HepG2 (cell line): ENCODE results near the gene SLC48A1. TPM values are rescaled to one million over a fixed set of nuclear protein-coding genes. Genes with fewer than 3 reads are reported as not detected.
A peak's percentile ranks its signal among the peaks of the same experiment; 100 is the strongest.

ENCODE experiments used
- CEBPG ChIP-seq: IDR thresholded peaks from 2 replicates; pipeline ENCODE4 v1.6.1; 2016
- ETV6 ChIP-seq: sonication (generic); formaldehyde crosslinking; conservative IDR thresholded peaks from 2 replicates; pipeline ENCODE4 v1.4.0; 2020; ENCODE audit warnings: missing genetic modification reagents
- GTF3A ChIP-seq: sonication (generic); formaldehyde crosslinking; conservative IDR thresholded peaks from 2 replicates; pipeline ENCODE4 v1.4.0; 2020; ENCODE audit warnings: mild to moderate bottlenecking, missing genetic modification reagents
- LCORL ChIP-seq, 2 experiments: fragments of 450-650 bp in 1 of 2; sonication (generic) in 1 of 2; formaldehyde crosslinking in 1 of 2; IDR thresholded peaks; 2 replicates each; pipeline versions ENCODE4 v1.5.0 to v1.6.1; 2017 to 2020; ENCODE audit warnings: antibody characterized with exemption in 1 of 2, missing genetic modification reagents in 1 of 2
- MIXL1 ChIP-seq: IDR thresholded peaks from 2 replicates; pipeline ENCODE4 v1.6.1; 2016
- NFYB ChIP-seq: sonication (generic); formaldehyde crosslinking; IDR thresholded peaks from 2 replicates; pipeline ENCODE4 v1.4.0; 2020; ENCODE audit warnings: missing genetic modification reagents
- RXRA ChIP-seq: sonication (generic); formaldehyde crosslinking; IDR thresholded peaks from 2 replicates; pipeline ENCODE4 v1.5.1; 2020; ENCODE audit warnings: missing genetic modification reagents
- SMARCC2 ChIP-seq: fragments of 450-650 bp; IDR thresholded peaks from 2 replicates; pipeline ENCODE4 v1.6.1; 2017; ENCODE audit warnings: antibody characterized with exemption, mild to moderate bottlenecking
- TFAP4 ChIP-seq: sonication (generic); IDR thresholded peaks from 2 replicates; pipeline ENCODE4 v1.6.1; 2016; ENCODE audit warnings: low read depth, borderline replicate concordance
- U2AF2 ChIP-seq: fragments of 200-400 bp; formaldehyde crosslinking; IDR thresholded peaks from 2 replicates; pipeline ENCODE4 v1.6.1; 2017; ENCODE audit warnings: low read depth, mild to moderate bottlenecking, low read length
- WIZ ChIP-seq: sonication (generic); formaldehyde crosslinking; IDR thresholded peaks from 2 replicates; pipeline ENCODE4 v1.5.1; 2020; ENCODE audit warnings: mild to moderate bottlenecking, missing genetic modification reagents
- ZFAT ChIP-seq: sonication (generic); formaldehyde crosslinking; conservative IDR thresholded peaks from 2 replicates; pipeline ENCODE4 v1.8.1; 2023; ENCODE audit warnings: missing genetic modification reagents, inconsistent platforms
- ZNF274 ChIP-seq: sonication (generic); formaldehyde crosslinking; IDR thresholded peaks from 2 replicates; pipeline ENCODE4 v1.5.1; 2020; ENCODE audit warnings: mild to moderate bottlenecking, missing genetic modification reagents
- ZNF33B ChIP-seq: sonication (generic); formaldehyde crosslinking; IDR thresholded peaks from 2 replicates; pipeline ENCODE4 v1.5.1; 2020; ENCODE audit warnings: mild to moderate bottlenecking, missing genetic modification reagents
- ZNF512B ChIP-seq: sonication (generic); formaldehyde crosslinking; IDR thresholded peaks from 2 replicates; pipeline ENCODE4 v1.5.1; 2020; ENCODE audit warnings: missing genetic modification reagents, mild to moderate bottlenecking, borderline replicate concordance
- ZNF792 ChIP-seq: IDR thresholded peaks from 2 replicates; pipeline ENCODE4 v1.6.1; 2016
- polyA plus RNA-seq, 8 experiments: library from polyadenylated mRNA; depleted of rRNA in 3 of 8; stranded (reverse) in 7 of 8; unstranded in 1 of 8; fragments of >200 nt; fragmentation: Illumina TruSeq in 4 of 8; extraction: Trizol in 4 of 8; gene quantifications; 2 replicates each; pipeline versions ENCODE4 v1.2.1 to v1.2.3, GENCODE V29; 2011 to 2016; ENCODE audit warnings: low read depth in 4 of 8, missing spikeins in 1 of 8, mixed read lengths in 1 of 8; ENCODE audit not compliant: insufficient read depth in 1 of 8
- total RNA-seq, 5 experiments: library from RNA; depleted of rRNA; stranded (reverse); fragments of >200 nt; fragmentation: Illumina TruSeq; extraction: Trizol; gene quantifications; 2 replicates each; pipeline ENCODE4 v1.2.3, GENCODE V29; 2016; ENCODE audit warnings: low read depth in 1 of 5
- TF ChIP-seq, protein P1 (sequence below): sonication (generic); formaldehyde crosslinking; IDR thresholded peaks from 2 replicates; pipeline ENCODE4 v1.5.0; 2020; ENCODE audit warnings: missing genetic modification reagents
- TF ChIP-seq, protein P2 (sequence below): sonication (generic); formaldehyde crosslinking; IDR thresholded peaks from 2 replicates; pipeline ENCODE4 v1.8.0; 2022; ENCODE audit warnings: low read depth, missing genetic modification reagents
- TF ChIP-seq, protein P3 (sequence below): sonication (generic); formaldehyde crosslinking; IDR thresholded peaks from 2 replicates; pipeline ENCODE4; 2020; ENCODE audit warnings: missing genetic modification reagents, mild to moderate bottlenecking, borderline replicate concordance
- TF ChIP-seq, protein P4 (sequence below): sonication (generic); formaldehyde crosslinking; IDR thresholded peaks from 2 replicates; pipeline ENCODE4 v1.9.0; 2022; ENCODE audit warnings: low read depth, missing genetic modification reagents

Gene SLC48A1
- total and polyA plus RNA-seq, 2 of the 13 experiments (the other 11 are each of a cell fraction or from before 2014, with no cell fraction given): 2.2 to 3.7 TPM

- TF ChIP-seq ZNF512B (no peak), MIXL1 (no peak), ZNF274 (no peak), SMARCC2 (no peak), ZNF792 (CRISPR knock-in tag) (no peak), RXRA (CRISPR knock-in tag) (no peak), ZFAT (no peak), TFAP4 (no peak), CEBPG (CRISPR knock-in tag) (no peak), WIZ (CRISPR knock-in tag) (no peak), ETV6 (CRISPR knock-in tag) (no peak), ZNF33B (CRISPR knock-in tag) (no peak), LCORL (IDR thresholded peaks at IDR 0.05) (no peak), LCORL (CRISPR knock-in tag; IDR thresholded peaks at IDR 0.05) (peak; percentile 87), NFYB (CRISPR knock-in tag) (no peak), U2AF2 (no peak), GTF3A (CRISPR knock-in tag) (no peak)
- TF ChIP-seq, protein P1, sequence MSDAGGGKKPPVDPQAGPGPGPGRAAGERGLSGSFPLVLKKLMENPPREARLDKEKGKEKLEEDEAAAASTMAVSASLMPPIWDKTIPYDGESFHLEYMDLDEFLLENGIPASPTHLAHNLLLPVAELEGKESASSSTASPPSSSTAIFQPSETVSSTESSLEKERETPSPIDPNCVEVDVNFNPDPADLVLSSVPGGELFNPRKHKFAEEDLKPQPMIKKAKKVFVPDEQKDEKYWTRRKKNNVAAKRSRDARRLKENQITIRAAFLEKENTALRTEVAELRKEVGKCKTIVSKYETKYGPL (CRISPR knock-in tag): no peak
- TF ChIP-seq, protein P2, sequence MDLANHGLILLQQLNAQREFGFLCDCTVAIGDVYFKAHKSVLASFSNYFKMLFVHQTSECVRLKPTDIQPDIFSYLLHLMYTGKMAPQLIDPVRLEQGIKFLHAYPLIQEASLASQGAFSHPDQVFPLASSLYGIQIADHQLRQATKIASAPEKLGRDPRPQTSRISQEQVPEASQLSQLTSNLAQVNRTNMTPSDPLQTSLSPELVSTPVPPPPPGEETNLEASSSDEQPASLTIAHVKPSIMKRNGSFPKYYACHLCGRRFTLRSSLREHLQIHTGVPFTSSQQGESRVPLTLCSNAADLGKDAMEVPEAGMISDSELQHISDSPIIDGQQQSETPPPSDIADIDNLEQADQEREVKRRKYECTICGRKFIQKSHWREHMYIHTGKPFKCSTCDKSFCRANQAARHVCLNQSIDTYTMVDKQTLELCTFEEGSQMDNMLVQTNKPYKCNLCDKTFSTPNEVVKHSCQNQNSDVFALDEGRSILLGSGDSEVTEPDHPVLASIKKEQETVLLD (CRISPR knock-in tag): peak; percentile 64; the same call in 1 of the 2 replicates
- TF ChIP-seq, protein P3, sequence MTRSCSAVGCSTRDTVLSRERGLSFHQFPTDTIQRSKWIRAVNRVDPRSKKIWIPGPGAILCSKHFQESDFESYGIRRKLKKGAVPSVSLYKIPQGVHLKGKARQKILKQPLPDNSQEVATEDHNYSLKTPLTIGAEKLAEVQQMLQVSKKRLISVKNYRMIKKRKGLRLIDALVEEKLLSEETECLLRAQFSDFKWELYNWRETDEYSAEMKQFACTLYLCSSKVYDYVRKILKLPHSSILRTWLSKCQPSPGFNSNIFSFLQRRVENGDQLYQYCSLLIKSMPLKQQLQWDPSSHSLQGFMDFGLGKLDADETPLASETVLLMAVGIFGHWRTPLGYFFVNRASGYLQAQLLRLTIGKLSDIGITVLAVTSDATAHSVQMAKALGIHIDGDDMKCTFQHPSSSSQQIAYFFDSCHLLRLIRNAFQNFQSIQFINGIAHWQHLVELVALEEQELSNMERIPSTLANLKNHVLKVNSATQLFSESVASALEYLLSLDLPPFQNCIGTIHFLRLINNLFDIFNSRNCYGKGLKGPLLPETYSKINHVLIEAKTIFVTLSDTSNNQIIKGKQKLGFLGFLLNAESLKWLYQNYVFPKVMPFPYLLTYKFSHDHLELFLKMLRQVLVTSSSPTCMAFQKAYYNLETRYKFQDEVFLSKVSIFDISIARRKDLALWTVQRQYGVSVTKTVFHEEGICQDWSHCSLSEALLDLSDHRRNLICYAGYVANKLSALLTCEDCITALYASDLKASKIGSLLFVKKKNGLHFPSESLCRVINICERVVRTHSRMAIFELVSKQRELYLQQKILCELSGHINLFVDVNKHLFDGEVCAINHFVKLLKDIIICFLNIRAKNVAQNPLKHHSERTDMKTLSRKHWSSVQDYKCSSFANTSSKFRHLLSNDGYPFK (CRISPR knock-in tag): no peak
- TF ChIP-seq, protein P4, sequence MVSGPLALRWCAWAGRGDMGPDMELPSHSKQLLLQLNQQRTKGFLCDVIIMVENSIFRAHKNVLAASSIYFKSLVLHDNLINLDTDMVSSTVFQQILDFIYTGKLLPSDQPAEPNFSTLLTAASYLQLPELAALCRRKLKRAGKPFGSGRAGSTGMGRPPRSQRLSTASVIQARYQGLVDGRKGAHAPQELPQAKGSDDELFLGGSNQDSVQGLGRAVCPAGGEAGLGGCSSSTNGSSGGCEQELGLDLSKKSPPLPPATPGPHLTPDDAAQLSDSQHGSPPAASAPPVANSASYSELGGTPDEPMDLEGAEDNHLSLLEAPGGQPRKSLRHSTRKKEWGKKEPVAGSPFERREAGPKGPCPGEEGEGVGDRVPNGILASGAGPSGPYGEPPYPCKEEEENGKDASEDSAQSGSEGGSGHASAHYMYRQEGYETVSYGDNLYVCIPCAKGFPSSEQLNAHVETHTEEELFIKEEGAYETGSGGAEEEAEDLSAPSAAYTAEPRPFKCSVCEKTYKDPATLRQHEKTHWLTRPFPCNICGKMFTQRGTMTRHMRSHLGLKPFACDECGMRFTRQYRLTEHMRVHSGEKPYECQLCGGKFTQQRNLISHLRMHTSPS (CRISPR knock-in tag): no peak
Measured at GRCh38 chr12:47819138-47819895, 46.3 kb downstream of the SLC48A1 start (continued).
